SH-SY5Y (cell line): Measurements from ENCODE around the gene NDST4.

Experiments
- GATA2 ChIP-seq: IDR thresholded peaks from 2 replicates; pipeline ENCODE4 v1.6.1; 2011; ENCODE audit warnings: mild to moderate bottlenecking, low read depth, low read length
- GATA3 ChIP-seq: IDR thresholded peaks from 2 replicates; pipeline ENCODE4 v1.6.1; 2011; ENCODE audit warnings: low read depth, mild to moderate bottlenecking, low read length, moderate library complexity

Gene NDST4

DNA sequence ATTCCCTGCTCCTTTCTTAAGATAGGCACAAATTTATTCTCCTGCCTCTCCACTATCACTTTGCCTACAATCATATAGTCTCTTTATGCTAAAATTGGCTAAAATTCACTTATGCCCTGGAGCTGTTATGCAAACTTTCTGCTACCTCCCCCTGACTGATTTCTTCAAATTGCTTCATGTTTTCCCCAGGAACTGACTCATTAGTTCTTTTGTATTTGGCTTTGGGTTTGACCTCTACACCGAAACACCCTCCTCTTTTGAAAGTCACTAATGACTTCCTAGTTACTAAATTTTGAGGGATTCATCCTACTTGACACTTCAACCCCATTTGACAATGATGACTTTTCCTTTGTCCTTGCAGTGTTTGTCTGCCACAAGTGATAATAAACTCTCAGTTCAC is 222.6 kb downstream of the NDST4 start:
- TF ChIP-seq GATA3 (no peak), GATA2 (no peak)

DNA sequence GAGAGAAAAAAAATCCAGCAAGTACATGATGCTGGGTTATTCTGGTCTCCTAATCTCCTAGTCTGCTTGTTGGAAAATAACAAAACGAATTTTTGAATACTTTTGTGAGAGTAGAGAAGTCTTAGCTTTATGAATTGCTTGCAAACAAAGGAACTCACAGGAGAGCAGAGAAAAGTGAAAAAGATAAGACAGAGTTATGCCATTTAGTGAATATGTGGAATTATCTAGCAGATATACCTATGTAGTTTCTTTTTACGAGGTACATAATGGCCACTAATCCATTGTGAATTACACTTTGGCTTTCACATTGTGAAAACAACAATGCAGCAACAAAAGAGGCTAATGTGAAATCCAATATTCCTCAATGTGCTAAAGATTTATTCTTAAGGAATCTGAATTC is 226.7 kb downstream of the NDST4 start:
- TF ChIP-seq GATA3 (no peak), GATA2 (no peak)

DNA sequence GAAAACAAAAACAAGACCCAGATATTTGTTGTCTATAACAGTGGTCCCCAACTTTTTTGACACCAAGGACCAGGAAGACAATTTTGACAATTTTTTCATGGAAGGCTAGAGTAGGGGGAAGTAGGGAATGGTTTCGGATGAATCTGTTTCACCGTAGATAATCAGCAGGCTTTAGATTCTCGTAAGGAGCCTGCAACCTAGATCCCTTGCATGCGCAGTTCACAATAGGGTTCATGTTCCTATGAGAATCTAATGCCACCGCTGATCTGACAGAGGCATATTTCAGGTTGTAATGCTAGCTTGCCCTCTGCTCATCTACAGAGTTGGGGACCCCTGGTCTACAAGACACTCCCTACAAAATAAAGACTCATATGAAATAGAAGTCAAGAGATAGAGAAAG is 229.8 kb downstream of the NDST4 start:
- TF ChIP-seq GATA3 (no peak), GATA2 (no peak)

DNA sequence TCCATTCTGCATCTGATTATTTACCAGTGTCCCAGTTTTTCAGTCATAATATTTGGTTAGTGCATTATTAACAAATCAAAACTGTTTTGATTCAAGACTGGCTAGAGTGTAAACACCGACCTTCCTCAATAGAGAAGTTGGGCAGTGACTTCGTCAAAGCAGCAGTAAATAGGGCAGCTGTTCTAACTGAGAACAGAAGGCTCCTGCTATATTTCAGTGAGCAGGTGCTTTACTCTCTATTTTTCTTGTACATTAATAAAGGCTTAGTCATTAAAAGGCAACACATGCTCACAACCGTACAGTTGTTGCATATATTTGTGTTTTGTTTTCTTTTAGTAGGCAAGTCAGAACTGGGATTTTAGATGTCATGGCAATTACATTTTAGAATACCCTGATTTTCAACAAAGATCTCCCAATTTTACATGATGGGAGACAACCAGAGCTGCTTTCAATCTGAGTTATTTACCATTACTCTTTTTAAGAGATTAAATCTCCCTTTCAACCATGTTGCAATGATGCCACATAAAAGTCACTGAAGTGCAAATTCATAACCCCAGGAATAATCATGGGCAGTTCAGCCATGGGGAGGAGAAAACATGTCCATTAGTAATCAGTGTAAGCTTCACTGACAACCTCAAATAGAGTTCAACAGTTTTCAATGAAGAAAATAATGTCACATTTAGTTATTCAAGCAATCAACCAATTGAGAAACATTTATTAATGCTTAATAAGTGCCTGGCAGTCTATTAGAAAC is 233.3 kb downstream of the NDST4 start:
- no peak for TF ChIP-seq GATA3
- TF ChIP-seq GATA2 = no peak

DNA sequence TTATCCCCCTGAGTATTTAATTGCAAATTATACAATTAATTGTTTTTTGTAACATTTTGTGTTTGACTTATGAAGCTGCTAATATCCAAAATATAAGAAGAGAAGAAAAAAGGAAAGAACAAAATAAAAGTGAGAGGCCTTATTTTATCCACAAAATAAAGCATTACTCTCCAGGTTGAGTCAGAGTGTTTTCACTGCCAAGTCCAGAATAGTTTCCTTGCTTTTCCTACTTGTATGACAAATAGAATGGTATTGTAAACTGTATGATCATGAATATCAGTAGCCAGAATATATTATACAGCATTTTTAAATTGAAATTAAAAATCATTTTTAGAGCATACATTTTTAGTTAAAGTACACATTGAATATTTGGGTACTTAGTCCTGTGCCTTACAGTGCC is 237.8 kb downstream of the NDST4 start:
- TF ChIP-seq GATA2 (no peak), GATA3 (no peak)

DNA sequence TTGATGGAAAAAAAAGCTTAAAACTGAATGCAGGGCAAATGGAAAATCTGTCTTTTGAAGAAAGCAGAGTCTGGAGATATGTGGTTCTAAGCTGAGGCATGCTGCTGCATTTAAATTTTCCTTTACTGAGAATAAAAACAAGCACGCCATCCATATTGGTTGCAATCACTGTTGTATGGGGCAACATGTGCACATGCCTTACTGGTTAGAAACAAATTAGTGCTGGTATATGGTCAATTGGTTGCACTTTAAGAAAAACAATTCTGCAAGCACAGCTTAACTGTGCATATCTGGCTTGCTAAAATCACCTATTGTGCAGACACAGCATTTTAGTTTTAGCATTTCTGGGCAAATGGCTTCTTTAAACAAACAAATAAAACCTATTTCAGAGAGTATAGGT is 239.1 kb downstream of the NDST4 start:
- TF ChIP-seq GATA3 (no peak), GATA2 (no peak)

DNA sequence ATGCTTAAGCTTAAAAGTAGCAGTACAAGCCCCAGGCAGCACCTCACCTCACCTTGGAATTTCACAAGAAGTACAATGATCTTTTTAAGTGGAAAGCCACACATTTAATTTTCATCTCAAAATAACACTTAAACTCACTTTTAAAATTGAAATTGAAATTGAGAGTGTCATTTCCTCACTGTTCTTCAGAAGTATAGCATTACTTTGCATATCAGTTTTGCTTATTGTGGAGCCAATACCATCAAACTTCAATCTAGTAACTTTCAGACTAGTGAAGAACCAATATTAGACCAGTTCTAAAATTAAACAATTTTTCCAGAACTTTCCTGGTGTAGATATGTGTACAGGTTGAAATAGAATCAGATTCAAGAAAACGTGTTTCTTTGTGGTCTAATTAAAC is 242.4 kb downstream of the NDST4 start:
- no peak for TF ChIP-seq GATA3
- TF ChIP-seq GATA2 = no peak

DNA sequence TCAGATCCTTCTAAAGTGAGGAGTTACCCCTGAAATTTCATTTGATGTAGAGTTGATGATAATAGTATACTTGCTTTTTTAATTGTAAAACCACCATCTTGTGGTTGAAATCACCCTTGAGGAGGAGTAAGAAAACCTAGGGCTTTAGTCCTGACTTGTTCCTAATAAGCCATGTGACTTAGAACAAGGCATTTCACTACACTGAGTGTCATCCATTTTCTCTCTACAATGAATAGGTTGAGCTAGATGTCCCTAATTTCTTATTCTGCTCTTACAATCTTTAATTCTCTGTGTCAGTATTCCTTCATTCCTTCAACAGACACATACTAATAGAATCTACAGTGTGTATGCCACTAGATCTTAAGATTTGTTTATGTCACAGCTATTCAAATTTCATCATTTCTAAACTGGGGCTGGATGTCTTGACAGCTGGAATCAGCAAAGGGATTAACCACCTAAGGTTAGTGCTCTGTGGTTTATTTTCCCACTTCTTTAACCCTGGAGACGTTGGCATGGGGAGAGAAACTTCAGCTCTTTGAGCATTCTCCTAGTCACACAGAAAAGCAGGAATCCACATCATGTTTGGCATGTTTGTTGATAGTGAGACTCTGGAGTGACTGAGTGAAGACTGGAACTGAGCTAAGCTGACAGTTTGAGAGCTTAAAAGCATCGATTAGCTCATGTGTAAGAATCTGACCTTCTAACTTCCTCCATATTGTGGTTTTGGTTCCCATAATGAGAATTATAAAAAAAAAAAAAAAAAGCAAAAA is 246.3 kb downstream of the NDST4 start:
- TF ChIP-seq GATA3 (no peak), GATA2 (no peak)

DNA sequence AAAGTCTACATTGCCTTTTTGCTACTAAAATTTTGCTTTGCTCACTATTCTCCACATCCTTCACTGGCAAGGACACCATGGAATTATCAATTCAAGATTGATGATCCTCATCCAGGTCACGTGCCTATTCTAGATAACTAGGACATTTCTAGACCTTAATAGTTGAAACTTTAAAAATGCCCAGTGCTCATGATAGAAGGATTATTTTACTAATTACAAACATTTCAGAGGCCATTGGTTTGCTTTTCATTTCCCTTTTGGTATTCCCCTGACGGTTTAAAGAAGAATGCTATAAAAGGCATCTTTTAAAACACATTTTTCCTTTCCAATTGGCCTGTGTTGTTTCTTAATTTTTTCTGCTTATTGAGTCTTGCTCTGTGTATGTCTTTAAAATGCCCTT is 249.4 kb downstream of the NDST4 start:
- TF ChIP-seq GATA3 (no peak), GATA2 (no peak)

DNA sequence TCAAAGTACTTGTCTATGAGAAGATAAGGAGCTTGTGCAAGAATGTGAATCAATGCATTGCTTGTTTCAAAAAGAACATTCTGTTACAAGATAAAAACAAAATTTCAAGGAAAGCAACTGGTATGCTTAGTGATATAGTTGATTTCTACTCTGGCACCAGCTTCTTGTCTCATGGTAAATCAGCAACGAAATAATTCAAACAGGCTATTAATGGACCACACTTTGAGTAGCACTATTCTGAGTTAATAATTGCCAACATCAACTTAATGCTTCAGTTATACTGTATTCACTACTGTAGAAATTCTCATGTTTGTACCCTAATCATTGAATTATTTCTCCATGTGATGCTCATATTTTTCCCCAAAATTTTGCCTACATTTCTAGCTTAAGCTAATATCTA is 252.6 kb downstream of the NDST4 start:
- TF ChIP-seq GATA3 (no peak), GATA2 (no peak)

DNA sequence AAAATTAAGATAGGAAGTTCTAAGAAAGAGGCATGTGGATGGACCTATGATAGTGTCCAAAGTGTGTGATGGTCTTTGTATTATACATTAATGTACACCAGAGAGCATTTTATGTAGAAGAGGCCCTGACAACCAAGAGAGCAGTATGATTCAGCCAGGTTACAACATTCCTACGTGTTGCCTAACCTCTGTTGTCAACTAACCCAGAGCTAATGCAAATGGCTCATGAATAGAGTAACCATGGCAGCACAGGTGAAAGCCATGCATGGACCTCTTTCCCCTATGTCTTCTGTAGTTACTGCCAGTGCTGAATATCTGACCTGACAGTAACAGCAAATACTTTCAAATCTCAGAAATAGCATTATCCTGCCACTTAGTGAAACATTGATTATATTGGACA is 255.6 kb downstream of the NDST4 start:
- TF ChIP-seq GATA3 (no peak), GATA2 (no peak)

DNA sequence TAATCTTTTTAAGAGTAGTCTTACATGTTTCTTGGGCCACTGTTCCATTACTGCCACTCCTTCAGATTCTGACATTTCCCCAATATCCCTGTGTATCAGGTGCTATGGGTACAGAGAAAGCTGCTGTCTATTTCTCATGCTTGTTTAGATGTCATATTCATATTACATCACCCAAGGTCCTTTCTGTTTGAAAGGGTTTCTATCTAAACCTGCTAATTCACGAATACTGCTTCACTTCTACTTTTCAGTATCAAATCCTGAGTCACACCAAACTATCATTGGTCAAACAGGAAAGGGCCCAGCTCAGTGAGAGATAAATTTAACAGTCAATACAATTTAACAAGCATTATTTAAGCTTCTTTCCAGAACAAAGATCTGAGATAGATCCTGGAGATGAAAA is 273.4 kb downstream of the NDST4 start:
- TF ChIP-seq GATA2 (no peak), GATA3 (no peak)

DNA sequence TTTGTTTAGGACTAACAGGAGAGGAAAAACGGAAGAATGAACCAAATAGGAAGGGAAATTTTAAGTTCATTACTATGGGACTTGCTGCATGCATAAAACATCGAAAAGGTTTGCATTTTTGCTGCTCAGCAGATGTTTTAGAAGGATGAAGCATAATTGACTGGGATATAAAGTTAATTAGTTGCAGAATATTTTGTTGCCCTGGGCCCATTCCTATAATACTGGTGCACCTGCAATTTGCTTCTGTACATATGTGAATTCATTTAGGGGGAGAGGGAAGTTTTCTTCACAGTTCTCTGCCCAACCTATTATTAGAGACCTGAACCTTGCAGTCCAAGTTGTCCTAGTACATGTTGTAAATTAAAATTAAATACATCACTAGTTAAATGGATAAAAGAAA is 282.8 kb downstream of the NDST4 start:
- no peak for TF ChIP-seq GATA3
- no peak for TF ChIP-seq GATA2

DNA sequence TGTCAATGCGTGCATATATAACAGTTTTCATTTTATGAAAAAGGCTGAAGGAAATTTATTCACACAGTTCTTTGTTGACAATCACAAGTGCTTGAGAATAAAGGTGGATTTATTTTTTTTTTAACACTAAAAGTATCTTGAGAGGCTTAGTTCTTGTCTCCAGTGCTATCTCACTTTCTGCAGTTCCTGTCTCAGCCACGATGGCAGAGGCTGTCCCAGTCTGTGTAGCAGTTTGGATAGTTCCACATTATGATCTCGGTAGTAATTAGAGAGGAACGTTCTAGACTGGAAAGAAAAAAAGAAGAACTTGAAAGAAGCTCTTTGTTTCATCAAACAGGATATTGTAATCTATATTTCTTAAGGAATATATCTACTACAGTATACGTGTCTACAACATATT is 285.8 kb downstream of the NDST4 start:
- no peak for TF ChIP-seq GATA2
- TF ChIP-seq GATA3 = no peak

DNA sequence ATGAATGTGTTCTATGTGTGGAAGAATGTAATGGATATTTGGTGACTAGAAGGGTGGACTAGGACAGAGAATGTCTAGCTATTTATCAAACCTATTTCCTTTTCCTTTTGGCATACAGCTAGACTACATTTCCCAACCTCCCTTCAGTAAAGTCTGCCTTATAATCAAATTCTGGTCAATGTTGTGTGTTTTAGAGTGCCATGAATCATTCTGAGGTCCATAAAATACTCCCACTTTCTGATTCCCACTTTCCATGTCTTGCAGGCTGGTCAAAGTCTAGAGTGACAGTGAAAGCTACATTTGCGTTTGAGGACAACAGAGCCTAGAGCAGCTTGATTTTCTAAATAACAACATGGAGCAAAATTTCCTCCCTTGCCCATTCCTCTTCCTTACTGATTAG is 297.7 kb downstream of the NDST4 start:
- no peak for TF ChIP-seq GATA3
- TF ChIP-seq GATA2 = no peak

DNA sequence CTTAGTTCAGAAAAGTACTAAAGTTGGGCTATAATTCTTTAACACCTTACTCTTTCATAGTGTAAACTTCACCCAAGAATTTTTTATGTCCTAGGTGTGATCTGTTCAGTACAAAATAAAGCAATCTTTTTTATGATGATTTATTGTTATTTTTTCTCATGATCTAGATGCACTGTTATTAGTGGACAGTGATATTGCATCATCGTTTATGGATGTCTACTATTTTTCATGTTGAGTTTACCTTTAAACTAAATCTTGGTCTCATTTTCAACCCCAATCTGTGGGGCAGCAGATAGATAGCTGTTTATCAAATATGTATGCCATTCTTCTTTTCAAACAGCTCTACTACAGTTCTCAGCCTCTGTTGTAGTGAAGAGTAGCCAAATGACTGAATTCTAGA is 299.5 kb downstream of the NDST4 start:
- TF ChIP-seq GATA2 (no peak), GATA3 (no peak)
